GM21576 (cell line): Measurements from ENCODE around the gene HDHD3.
"Not testable (repeated sequence)": the region's sequence is repeated elsewhere in the genome, so short reads cannot be mapped to it uniquely, and the experiment has no call there.

Source experiments
- ATAC-seq: cut with Tn5 transposase; IDR thresholded peaks from one replicate; pipeline ENCODE4 v1.9.1; 2021; ENCODE audit warnings: mild to moderate bottlenecking, moderate library complexity; ENCODE audit not compliant: unreplicated experiment

The HDHD3 gene

GRCh38 chr9:113368348-113368981 is 8.3 kb downstream of the HDHD3 start:
- no peak for ATAC-seq

GRCh38 chr9:113365652-113366051 is 11.1 kb downstream of the HDHD3 start:
- not testable (repeated sequence) for ATAC-seq

- no peak for ATAC-seq
These were observed 11.8 kb downstream of the HDHD3 start for GRCh38 chr9:113364951-113365350.

GRCh38 chr9:113363336-113363735 is 13.4 kb downstream of the HDHD3 start:
- ATAC-seq, result no peak

- ATAC-seq, result no peak
These were observed 15.3 kb downstream of the HDHD3 start for GRCh38 chr9:113361304-113362018.

- ATAC-seq, result no peak
These were observed 16.4 kb downstream of the HDHD3 start for GRCh38 chr9:113360242-113360842.

GRCh38 chr9:113359385-113359784 is 17.4 kb downstream of the HDHD3 start:
- ATAC-seq, result no peak

GRCh38 chr9:113356686-113357292 is 20.0 kb downstream of the HDHD3 start:
- no peak for ATAC-seq

GRCh38 chr9:113355040-113355596 is 21.7 kb downstream of the HDHD3 start:
- no peak for ATAC-seq

GRCh38 chr9:113352411-113352810 is 24.4 kb downstream of the HDHD3 start:
- no peak for ATAC-seq

GRCh38 chr9:113352006-113352405 is 24.8 kb downstream of the HDHD3 start:
- no peak for ATAC-seq

GRCh38 chr9:113350937-113351336 is 25.8 kb downstream of the HDHD3 start:
- peak; percentile 38 for ATAC-seq

- ATAC-seq, result peak; percentile 32
These were observed 26.6 kb downstream of the HDHD3 start for GRCh38 chr9:113350107-113350661.

GRCh38 chr9:113349445-113350094 is 27.2 kb downstream of the HDHD3 start, which contains the start of gene BSPRY:
TSS of gene BSPRY (plus strand) at chr9:113349541. CDS start at chr9:113349580, 39 bp downstream.
- ATAC-seq, result peak; percentile 31

GRCh38 chr9:113349066-113349444 is 27.7 kb downstream of the HDHD3 start:
- ATAC-seq, result no peak

GRCh38 chr9:113348437-113348836 is 28.3 kb downstream of the HDHD3 start:
- ATAC-seq, result no peak

- no peak for ATAC-seq
These were observed 31.1 kb downstream of the HDHD3 start for GRCh38 chr9:113345671-113346070.

GRCh38 chr9:113345190-113345589 is 31.6 kb downstream of the HDHD3 start:
- ATAC-seq, result no peak

GRCh38 chr9:113343732-113344231 is 33.0 kb downstream of the HDHD3 start:
- ATAC-seq, result no peak

- no peak for ATAC-seq
These were observed 34.9 kb downstream of the HDHD3 start for GRCh38 chr9:113341712-113342410.
